HCT116 (cell line): ENCODE data around the gene TSPAN2.

Experiments used
- ATF3 ChIP-seq: IDR thresholded peaks from 2 replicates; pipeline ENCODE4 v1.6.1; 2012
- CTCF ChIP-seq, 3 experiments: fragments of 200-600 bp in 1 of 3; sonication (generic) in 1 of 3; IDR thresholded peaks in 2 of 3; conservative IDR thresholded peaks in 1 of 3; 2 replicates each; pipeline ENCODE4 v1.5.1; 2012 to 2017; ENCODE audit warnings: low read depth in 2 of 3, low read length in 2 of 3, antibody characterized with exemption in 1 of 3, borderline replicate concordance in 1 of 3, control low read depth in 1 of 3, mild to moderate bottlenecking in 1 of 3, mixed read lengths in 1 of 3, mixed run types in 1 of 3, moderate library complexity in 1 of 3; ENCODE audit not compliant: insufficient read depth in 1 of 3
- EZH2 ChIP-seq: fragments of 200-600 bp; sonication (generic); IDR thresholded peaks from 2 replicates; pipeline ENCODE4 v1.6.1; 2017; ENCODE audit warnings: antibody characterized with exemption, mixed run types
- EZH2phosphoT487 ChIP-seq: fragments of 200-600 bp; IDR thresholded peaks from 2 replicates; pipeline ENCODE4 v1.6.1; 2018; ENCODE audit warnings: antibody characterized with exemption, borderline replicate concordance
- POLR2A ChIP-seq: IDR thresholded peaks from 2 replicates; pipeline ENCODE4 v1.7.0; 2011; ENCODE audit warnings: borderline replicate concordance; ENCODE audit not compliant: insufficient read depth, insufficient read length; ENCODE audit errors: extremely low read depth
- POLR2AphosphoS5 ChIP-seq: IDR thresholded peaks from 2 replicates; pipeline ENCODE4 v1.6.1; 2011; ENCODE audit warnings: mild to moderate bottlenecking, low read depth, low read length, moderate library complexity
- RAD21 ChIP-seq: IDR thresholded peaks from 2 replicates; pipeline ENCODE4 v1.6.1; 2012; ENCODE audit warnings: low read depth, mild to moderate bottlenecking
- ZNF274 ChIP-seq: fragments of 200-500 bp; sonication (Bioruptor generic); IDR thresholded peaks from 2 replicates; pipeline ENCODE4 v1.6.1; 2014; ENCODE audit warnings: mild to moderate bottlenecking, low read depth, low read length, inconsistent platforms

GRCh38 chr1:115133440-115133839, 44.1 kb upstream of the TSPAN2 start:
- TF ChIP-seq POLR2A (no peak), ATF3 (no peak), CTCF (IDR thresholded peaks at IDR 0.05 in 2 of 3, conservative IDR thresholded peaks at IDR 0.05 in 1 of 3; ENCODE audit: borderline replicate concordance in 1 of 3, insufficient read depth in 1 of 3, low read depth in 2 of 3, low read length in 2 of 3) (no peak), EZH2phosphoT487 (no peak), EZH2 (no peak), RAD21 (no peak), ZNF274 (no peak), POLR2AphosphoS5 (no peak)
